Stomach (tissue), 9 donors: ENCODE data around the gene AK5. TPM values are rescaled to one million over a fixed set of nuclear protein-coding genes. Genes with fewer than 3 reads are reported as not detected.
"Not testable (repeated sequence)": the region's sequence is repeated elsewhere in the genome, so short reads cannot be mapped to it uniquely, and the experiment has no call there.

Source experiments
- DNase-seq, 2 donors: peaks; one replicate each; pipeline versions ENCODE4 v3.0.0 to v3.0.0-alpha.2; 2013 to 2019
- H3K27ac ChIP-seq, 5 donors: fragments of 200-600 bp in 4 of 5; sonication (generic) in 4 of 5; one replicate each; pipeline ENCODE4 v1.5.1; 2013 to 2019; ENCODE audit warnings: mild to moderate bottlenecking in 1 of 5, moderate library complexity in 1 of 5
- H3K27me3 ChIP-seq, 3 donors: fragments of 200-600 bp; sonication (generic); one replicate each; pipeline ENCODE4 v1.5.1; 2017 to 2019; ENCODE audit warnings: mixed run types in 1 of 3
- H3K36me3 ChIP-seq, 4 donors: fragments of 200-600 bp; sonication (generic); 1 replicate in 3 of 4; 2 replicates in 1 of 4; pipeline ENCODE4 v1.5.1; 2016 to 2019
- H3K4me1 ChIP-seq, 4 donors: fragments of 200-600 bp; sonication (generic); one replicate each; pipeline ENCODE4 v1.5.1; 2016 to 2019
- H3K4me3 ChIP-seq, 4 donors: fragments of 200-600 bp; sonication (generic) in 3 of 4; one replicate each; pipeline ENCODE4 v1.5.1; 2016 to 2019; ENCODE audit warnings: mild to moderate bottlenecking in 1 of 4
- H3K9me3 ChIP-seq, 4 donors: fragments of 200-600 bp; sonication (generic); one replicate each; pipeline ENCODE4 v1.5.1; 2016 to 2019
- CTCF ChIP-seq, 7 experiments: fragments of 450-650 bp in 4 of 7; fragments of 200-600 bp in 3 of 7; sonication (generic) in 3 of 7; IDR thresholded peaks; one replicate each; pipeline ENCODE4 v1.5.1; 2016 to 2019; ENCODE audit warnings: antibody characterized with exemption in 7 of 7, control low read depth in 2 of 7, mild to moderate bottlenecking in 1 of 7
- EP300 ChIP-seq: sonication (generic); formaldehyde crosslinking; IDR thresholded peaks from one replicate; pipeline ENCODE4 v1.6.1; 2017; ENCODE audit warnings: antibody characterized with exemption
- POLR2A ChIP-seq, 4 donors: fragments of 450-650 bp; IDR thresholded peaks; one replicate each; pipeline ENCODE4 v1.6.1; 2016; ENCODE audit warnings: antibody characterized with exemption in 4 of 4, control low read depth in 2 of 4, mild to moderate bottlenecking in 1 of 4, moderate library complexity in 1 of 4
- POLR2AphosphoS5 ChIP-seq, 3 donors: sonication (generic); formaldehyde crosslinking; IDR thresholded peaks; one replicate each; pipeline ENCODE4 v1.6.1; 2016; ENCODE audit warnings: antibody characterized with exemption in 3 of 3
- WGBS, 5 donors: extraction: QIAGEN DNeasy Blood & Tissue Kit in 3 of 5; methylation state at CpG; one replicate each; pipeline versions ENCODE4 v1.1.5 to v1.1.7; 2013 to 2018; 5-methylcytosine and 5-hydroxymethylcytosine counted together
- intact Hi-C: fragments of 100-400 bp; cut with DNase I; formaldehyde crosslinking; loops from one replicate; pipeline ENCODE4 v1.15.1; 2023; ENCODE audit warnings: low total_unique reads
- polyA plus RNA-seq, 3 donors: library from polyadenylated mRNA; stranded (reverse); fragments of 200-250 nt; gene quantifications; one replicate each; pipeline ENCODE4 v1.2.3, GENCODE V29; 2013
- total RNA-seq, 5 donors: library from RNA; depleted of rRNA; stranded (reverse); fragments of >200 nt; gene quantifications; one replicate each; pipeline versions ENCODE4 v1.1.0 to v1.2.3, GENCODE V29; 2014 to 2016
- donor health status: healthy with polysubstance abuse.
- donor health status: Bipolar disorder and iron deficiency.
- donor health status: healthy.

Gene AK5
- total and polyA plus RNA-seq, 8 donors: 0.23 to 5.0 (median 1.3) TPM; not detected in 3

GRCh38 chr1:77509051-77509492, 227.3 kb downstream of the AK5 start:
- H3K4me1 ChIP-seq: peaks cover 0 to 1% (median 0%) of the 10 kb centered on the region in 4 donors
- no peak for DNase-seq
- H3K9me3 ChIP-seq: no peaks in the 10 kb centered on the region
- no peaks in the 10 kb centered on the region for H3K36me3 ChIP-seq
- no peak overlapping the region for H3K27ac ChIP-seq
- H3K27me3 ChIP-seq: no peaks in the 10 kb centered on the region
- intact Hi-C loops: no loop called here
- no peak overlapping the region for H3K4me3 ChIP-seq
- 54 to 70% (median 60%) methylated on average over 3 of the region's 3 CpGs for WGBS, 5 donors
- TF ChIP-seq POLR2A (IDR thresholded peaks at IDR 0.05) (no peak), EP300 (no peak)

GRCh38 chr1:77509898-77510297, 228.1 kb downstream of the AK5 start:
- DNase-seq: no peak
- H3K36me3 ChIP-seq: no peaks in the 10 kb centered on the region
- WGBS, 5 donors: 93 to 97% (median 96%) methylated on average over 2 of the region's 2 CpGs
- no peak overlapping the region for H3K27ac ChIP-seq
- TF ChIP-seq POLR2AphosphoS5 (IDR thresholded peaks at IDR 0.05) (no peak), EP300 (no peak), POLR2A (IDR thresholded peaks at IDR 0.05) (no peak), CTCF (IDR thresholded peaks at IDR 0.05) (no peak)
- H3K27me3 ChIP-seq: no peaks in the 10 kb centered on the region
- H3K9me3 ChIP-seq: no peaks in the 10 kb centered on the region
- peaks cover 0 to 4% (median 2%) of the 10 kb centered on the region in 4 donors for H3K4me1 ChIP-seq
- intact Hi-C loops: no loop called here
- no peak overlapping the region for H3K4me3 ChIP-seq

GRCh38 chr1:77511440-77511840, 229.6 kb downstream of the AK5 start:
- DNase-seq: no peak
- H3K27ac ChIP-seq: no peak overlapping the region
- intact Hi-C loops: no loop called here
- TF ChIP-seq EP300 (no peak), POLR2A (IDR thresholded peaks at IDR 0.05) (no peak), CTCF (IDR thresholded peaks at IDR 0.05) (no peak), POLR2AphosphoS5 (IDR thresholded peaks at IDR 0.05) (no peak)
- H3K4me3 ChIP-seq: no peak overlapping the region
- H3K9me3 ChIP-seq: no peaks in the 10 kb centered on the region
- 75 to 90% (median 85%) methylated on average over 2 of the region's 2 CpGs for WGBS, 5 donors
- H3K27me3 ChIP-seq: no peaks in the 10 kb centered on the region
- H3K4me1 ChIP-seq: peaks cover 0 to 13% (median 7%) of the 10 kb centered on the region in 4 donors
- no peaks in the 10 kb centered on the region for H3K36me3 ChIP-seq

GRCh38 chr1:77512650-77513049, 230.8 kb downstream of the AK5 start:
- H3K4me1 ChIP-seq: peaks cover 0 to 13% (median 7%) of the 10 kb centered on the region in 4 donors
- H3K27me3 ChIP-seq, intact Hi-C loops, DNase-seq, H3K4me3 ChIP-seq, H3K36me3 ChIP-seq, H3K27ac ChIP-seq, H3K9me3 ChIP-seq: not testable (repeated sequence)
- WGBS, 5 donors: 55 to 87% (median 78%) methylated on average over 1 to 3 of the region's 3 CpGs

- H3K9me3 ChIP-seq: peaks cover 0 to 12% (median 8%) of the 10 kb centered on the region in 4 donors
- TF ChIP-seq POLR2A (IDR thresholded peaks at IDR 0.05) (no peak), POLR2AphosphoS5 (IDR thresholded peaks at IDR 0.05) (no peak), EP300 (no peak), CTCF (IDR thresholded peaks at IDR 0.05) (no peak)
- peak in 1 of 2 donors; percentile 78 for DNase-seq
- intact Hi-C loops: no loop called here
- H3K27me3 ChIP-seq: no peaks in the 10 kb centered on the region
- WGBS, 5 donors: 61 to 67% (median 64%) methylated on average over 14 to 17 of the region's 17 CpGs
- H3K4me1 ChIP-seq: peaks cover 0 to 13% (median 7%) of the 10 kb centered on the region in 4 donors
- no peak overlapping the region for H3K4me3 ChIP-seq
- H3K36me3 ChIP-seq: no peaks in the 10 kb centered on the region
- peak overlapping the region in 1 of 5 donors; percentile 59 for H3K27ac ChIP-seq
Observed at GRCh38 chr1:77513839-77514763, 232.3 kb downstream of the AK5 start.
